Stomach (tissue), 4 donors: ENCODE results near the gene BHLHA15.

Experiments used
- CTCF ChIP-seq, 7 experiments: fragments of 450-650 bp in 4 of 7; fragments of 200-600 bp in 3 of 7; sonication (generic) in 3 of 7; IDR thresholded peaks; one replicate each; pipeline ENCODE4 v1.5.1; 2016 to 2019; ENCODE audit warnings: antibody characterized with exemption in 7 of 7, control low read depth in 2 of 7, mild to moderate bottlenecking in 1 of 7
- EP300 ChIP-seq: sonication (generic); formaldehyde crosslinking; IDR thresholded peaks from one replicate; pipeline ENCODE4 v1.6.1; 2017; ENCODE audit warnings: antibody characterized with exemption
- POLR2A ChIP-seq, 4 donors: fragments of 450-650 bp; IDR thresholded peaks; one replicate each; pipeline ENCODE4 v1.6.1; 2016; ENCODE audit warnings: antibody characterized with exemption in 4 of 4, control low read depth in 2 of 4, mild to moderate bottlenecking in 1 of 4, moderate library complexity in 1 of 4

- TF ChIP-seq CTCF (IDR thresholded peaks at IDR 0.05) (no peak), POLR2A (IDR thresholded peaks at IDR 0.05) (no peak), EP300 (no peak)
These were observed 12.1 kb upstream of the BHLHA15 start for GRCh38 chr7:98199131-98199530.
